Mammary epithelial cell (primary cell): Measurements from ENCODE around the gene CLEC16A.

ENCODE experiments used
- CTCF ChIP-seq, 2 donors: IDR thresholded peaks in 1 of 2; conservative IDR thresholded peaks in 1 of 2; 2 replicates each; pipeline ENCODE4 v1.5.1; 2011 to 2012; ENCODE audit warnings: inconsistent platforms in 2 of 2, low read length in 2 of 2, mild to moderate bottlenecking in 2 of 2, control low read depth in 1 of 2, low read depth in 1 of 2; ENCODE audit not compliant: insufficient read depth in 1 of 2; ENCODE audit errors: extremely low read depth in 1 of 2
- EZH2 ChIP-seq: IDR thresholded peaks from 2 replicates; pipeline ENCODE4 v1.6.1; 2012; ENCODE audit warnings: low read length, inconsistent platforms, borderline replicate concordance

DNA sequence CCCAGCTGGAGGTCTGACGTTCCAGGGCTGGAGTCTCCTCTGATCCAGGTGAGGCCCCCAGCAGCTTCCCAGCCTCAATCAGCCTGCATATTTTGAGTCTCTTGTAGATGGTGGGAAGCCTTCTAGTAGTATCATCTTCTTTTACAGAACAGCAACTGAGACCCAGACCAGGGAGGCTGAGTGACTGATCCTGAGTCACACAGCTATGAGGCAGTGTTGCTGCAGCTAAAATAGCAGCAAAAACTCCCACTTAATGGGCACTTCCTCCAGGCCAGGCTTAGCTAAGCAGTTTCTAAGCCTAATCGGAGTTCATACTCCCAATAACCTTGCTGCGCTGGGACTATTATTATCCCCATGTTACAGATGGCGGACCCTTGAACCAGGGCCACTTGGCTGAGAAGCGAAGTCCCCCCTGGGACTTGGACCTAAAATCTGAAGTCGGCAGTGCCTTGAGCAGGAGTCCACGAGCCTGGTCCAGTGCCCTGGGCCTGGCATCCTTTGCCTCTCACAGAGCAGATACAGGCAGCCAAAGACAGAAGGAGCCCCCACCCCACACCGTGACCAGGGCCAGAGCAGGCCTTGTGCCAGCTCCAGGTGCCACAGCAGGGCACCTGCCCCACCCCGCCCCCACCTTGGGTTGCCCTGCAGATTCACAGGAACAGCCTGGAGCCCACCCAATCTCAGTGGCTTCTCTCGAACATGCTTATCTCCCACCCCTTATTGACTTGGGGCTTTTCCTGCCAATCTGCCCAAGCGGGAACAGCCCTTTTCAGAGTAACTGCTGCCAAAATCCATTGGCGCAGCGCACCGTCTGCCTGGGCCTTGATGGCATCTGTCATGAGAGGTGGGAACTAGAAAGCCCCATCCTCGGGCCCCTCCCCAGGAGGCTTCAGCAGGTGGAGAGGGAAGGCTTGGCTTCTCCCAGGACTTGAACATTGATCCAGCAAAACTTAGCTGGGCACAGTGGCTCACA, 246.5 kb downstream of the CLEC16A start:
- TF ChIP-seq CTCF (conservative IDR thresholded peaks at IDR 0.05 in 1 of 2, IDR thresholded peaks at IDR 0.05 in 1 of 2; ENCODE audit: extremely low read depth in 1 of 2, insufficient read depth in 1 of 2, low read depth in 1 of 2, low read length in 2 of 2) = no peak
- no peak for TF ChIP-seq EZH2
